Measurements from ENCODE around the gene TNXB.

DNA sequence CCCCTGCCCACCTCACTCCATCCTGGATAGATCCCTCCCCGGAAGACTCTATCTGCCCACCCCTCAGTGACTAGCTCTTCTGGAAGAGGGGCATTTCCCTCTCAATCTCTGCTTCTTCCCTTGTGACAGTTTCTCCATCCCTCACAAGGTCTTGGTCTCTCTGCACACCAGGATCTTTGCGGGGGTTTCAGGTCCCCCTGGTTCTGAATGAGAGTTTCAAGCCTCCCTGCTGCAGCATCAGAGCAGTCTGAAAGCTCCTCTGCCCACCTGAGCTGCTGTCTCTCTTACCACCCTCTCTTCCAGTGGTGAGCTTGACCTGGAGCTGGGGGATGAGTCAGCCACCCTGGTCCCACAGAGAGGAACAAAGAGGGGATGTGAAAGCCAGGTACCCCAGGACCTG lies 24.4 kb downstream of the TNXB start:
- TF ChIP-seq, protein P1, sequence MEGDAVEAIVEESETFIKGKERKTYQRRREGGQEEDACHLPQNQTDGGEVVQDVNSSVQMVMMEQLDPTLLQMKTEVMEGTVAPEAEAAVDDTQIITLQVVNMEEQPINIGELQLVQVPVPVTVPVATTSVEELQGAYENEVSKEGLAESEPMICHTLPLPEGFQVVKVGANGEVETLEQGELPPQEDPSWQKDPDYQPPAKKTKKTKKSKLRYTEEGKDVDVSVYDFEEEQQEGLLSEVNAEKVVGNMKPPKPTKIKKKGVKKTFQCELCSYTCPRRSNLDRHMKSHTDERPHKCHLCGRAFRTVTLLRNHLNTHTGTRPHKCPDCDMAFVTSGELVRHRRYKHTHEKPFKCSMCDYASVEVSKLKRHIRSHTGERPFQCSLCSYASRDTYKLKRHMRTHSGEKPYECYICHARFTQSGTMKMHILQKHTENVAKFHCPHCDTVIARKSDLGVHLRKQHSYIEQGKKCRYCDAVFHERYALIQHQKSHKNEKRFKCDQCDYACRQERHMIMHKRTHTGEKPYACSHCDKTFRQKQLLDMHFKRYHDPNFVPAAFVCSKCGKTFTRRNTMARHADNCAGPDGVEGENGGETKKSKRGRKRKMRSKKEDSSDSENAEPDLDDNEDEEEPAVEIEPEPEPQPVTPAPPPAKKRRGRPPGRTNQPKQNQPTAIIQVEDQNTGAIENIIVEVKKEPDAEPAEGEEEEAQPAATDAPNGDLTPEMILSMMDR (conservative IDR thresholded peaks at IDR 0.05; ENCODE audit: low read depth, low read length), result no peak
- TF ChIP-seq POLR2A (IDR thresholded peaks at IDR 0.05; ENCODE audit: low read depth, low read length) (no peak), MAFK (IDR thresholded peaks at IDR 0.05; ENCODE audit: low read depth, low read length) (no peak)
